ENCODE measurements around the gene GLI1.
"Not testable (repeated sequence)": the region's sequence is repeated elsewhere in the genome, so short reads cannot be mapped to it uniquely, and the experiment has no call there.

The GLI1 gene

GRCh38 chr12:57459750-57460467 lies at the start of gene GLI1:
TSS of gene GLI1 (plus strand) at chr12:57459785. CDS start at chr12:57463692, 3,907 bp downstream.
- DNase-seq, result peak in 4 of 58 donors; percentile 16 to 56 (median 36)

GRCh38 chr12:57410534-57410933 lies 49.1 kb upstream of the GLI1 start:
- DNase-seq, result no peak

GRCh38 chr12:57414160-57414559 lies 45.4 kb upstream of the GLI1 start:
- DNase-seq, result not testable (repeated sequence)

- no peak for DNase-seq
Measured at GRCh38 chr12:57415088-57415487, 44.5 kb upstream of the GLI1 start.

- DNase-seq, result no peak
Measured at GRCh38 chr12:57416039-57416996, 43.3 kb upstream of the GLI1 start.

GRCh38 chr12:57418255-57418654 lies 41.3 kb upstream of the GLI1 start:
- peak in 6 of 58 donors; percentile 3 to 17 (median 4) for DNase-seq

GRCh38 chr12:57419495-57419894 lies 40.1 kb upstream of the GLI1 start:
- DNase-seq, result no peak

GRCh38 chr12:57420482-57420881 lies 39.1 kb upstream of the GLI1 start:
- no peak for DNase-seq

- not testable (repeated sequence) for DNase-seq
Measured at GRCh38 chr12:57426948-57427347, 32.6 kb upstream of the GLI1 start.

- no peak for DNase-seq
Measured at GRCh38 chr12:57428965-57429364, 30.6 kb upstream of the GLI1 start.

- no peak for DNase-seq
Measured at GRCh38 chr12:57429473-57430111, 30.0 kb upstream of the GLI1 start.

- peak in 27 of 58 donors; percentile 12 to 61 (median 43) for DNase-seq
Measured at GRCh38 chr12:57430112-57430930, 29.3 kb upstream of the GLI1 start.

GRCh38 chr12:57430931-57431566 lies 28.5 kb upstream of the GLI1 start, which contains the start of gene R3HDM2:
TSS of gene R3HDM2 (minus strand) at chr12:57431043. CDS start at chr12:57310428, 120,615 bp downstream.
- peak; percentile 52 to 96 (median 90) for DNase-seq

- DNase-seq, result no peak
Measured at GRCh38 chr12:57431654-57432188, 27.9 kb upstream of the GLI1 start.

- no peak for DNase-seq
Measured at GRCh38 chr12:57433370-57433769, 26.2 kb upstream of the GLI1 start.

GRCh38 chr12:57434517-57435223 lies 24.9 kb upstream of the GLI1 start, which contains the start of gene INHBC:
TSS of gene INHBC (plus strand) at chr12:57434784. CDS start at chr12:57434887, 103 bp downstream.
- no peak for DNase-seq

- DNase-seq, result no peak
Measured at GRCh38 chr12:57435293-57435692, 24.3 kb upstream of the GLI1 start.

GRCh38 chr12:57438400-57438799 lies 21.2 kb upstream of the GLI1 start:
- DNase-seq, result no peak

- DNase-seq, result no peak
Measured at GRCh38 chr12:57439762-57440266, 19.8 kb upstream of the GLI1 start.

Data from anterior cingulate cortex (tissue), 58 donors.